Mesothelial cell of epicardium (in vitro differentiated cells): Measurements from ENCODE around the gene TMPRSS13. TPM values are rescaled to one million over a fixed set of nuclear protein-coding genes. Genes with fewer than 3 reads are reported as not detected.

Source experiments
- DNase-seq, 2 experiments: peaks; one replicate each; pipeline ENCODE4 v3.0.0; 2021; ENCODE audit warnings: low spot score in 2 of 2; ENCODE audit not compliant: unreplicated experiment in 2 of 2
- H3K27ac Mint-ChIP-seq: 2 replicates; pipeline ENCODE4 v1.8.0; 2021; ENCODE audit warnings: mixed read lengths
- H3K27me3 Mint-ChIP-seq: 2 replicates; pipeline ENCODE4 v1.8.0; 2021; ENCODE audit warnings: low read depth, mixed read lengths
- H3K36me3 Mint-ChIP-seq: 2 replicates; pipeline ENCODE4 v1.8.0; 2021; ENCODE audit warnings: mixed read lengths
- H3K4me1 Mint-ChIP-seq: 2 replicates; pipeline ENCODE4 v1.8.0; 2021; ENCODE audit warnings: mixed read lengths
- H3K4me3 Mint-ChIP-seq: 2 replicates; pipeline ENCODE4 v1.8.0; 2021; ENCODE audit warnings: mild to moderate bottlenecking, moderate library complexity, mixed read lengths
- H3K9me3 Mint-ChIP-seq: 2 replicates; pipeline ENCODE4 v1.8.0; 2021; ENCODE audit warnings: mixed read lengths
- CTCF ChIP-seq: fragments of 200-600 bp; sonication (generic); IDR thresholded peaks from one replicate; pipeline ENCODE4 v1.5.0; 2021; ENCODE audit warnings: antibody characterized with exemption; ENCODE audit not compliant: unreplicated experiment
- total RNA-seq: library from RNA; stranded (reverse); gene quantifications from 3 replicates; pipeline ENCODE4 v1.2.1, GENCODE V29; 2021

The TMPRSS13 gene
- total RNA-seq, 1 donor from 2014 or later = 10.4 TPM

GRCh38 chr11:117900121-117900648 is 29.0 kb downstream of the TMPRSS13 start:
- DNase-seq = no peak
- Mint-ChIP-seq H3K9me3 (peaks cover 10% of the 10 kb centered on the region), H3K36me3 (no peaks in the 10 kb centered on the region), H3K4me1 (no peaks in the 10 kb centered on the region), H3K27me3 (no peaks in the 10 kb centered on the region), H3K4me3 (no peak overlapping the region), H3K27ac (no peak overlapping the region)
- no peak for TF ChIP-seq CTCF

- H3K27ac Mint-ChIP-seq = no peak overlapping the region
- H3K27me3 Mint-ChIP-seq = no peaks in the 10 kb centered on the region
- DNase-seq = peak in 1 of 2 experiments; percentile 33
- no peaks in the 10 kb centered on the region for H3K36me3 Mint-ChIP-seq
- no peak overlapping the region for H3K4me3 Mint-ChIP-seq
- TF ChIP-seq CTCF = no peak
- peaks cover 21% of the 10 kb centered on the region for H3K9me3 Mint-ChIP-seq
- H3K4me1 Mint-ChIP-seq = no peaks in the 10 kb centered on the region
These were observed 31.1 kb downstream of the TMPRSS13 start for GRCh38 chr11:117898059-117898458.

GRCh38 chr11:117892651-117893050 is 36.6 kb downstream of the TMPRSS13 start:
- Mint-ChIP-seq H3K36me3 (peaks cover 3% of the 10 kb centered on the region), H3K27ac (no peak overlapping the region), H3K9me3 (peaks cover 36% of the 10 kb centered on the region), H3K4me1 (peaks cover 7% of the 10 kb centered on the region), H3K27me3 (no peaks in the 10 kb centered on the region), H3K4me3 (no peak overlapping the region)
- no peak for DNase-seq
- no peak for TF ChIP-seq CTCF

GRCh38 chr11:117891362-117891761 is 37.8 kb downstream of the TMPRSS13 start:
- Mint-ChIP-seq H3K9me3 (peaks cover 34% of the 10 kb centered on the region), H3K36me3 (peaks cover 3% of the 10 kb centered on the region), H3K27me3 (no peaks in the 10 kb centered on the region), H3K4me3 (no peak overlapping the region), H3K4me1 (peaks cover 12% of the 10 kb centered on the region), H3K27ac (no peak overlapping the region)
- no peak for DNase-seq
- no peak for TF ChIP-seq CTCF

GRCh38 chr11:117888139-117888566 is 41.0 kb downstream of the TMPRSS13 start:
- TF ChIP-seq CTCF = no peak
- no peak overlapping the region for H3K27ac Mint-ChIP-seq
- H3K9me3 Mint-ChIP-seq = peaks cover 16% of the 10 kb centered on the region
- H3K4me1 Mint-ChIP-seq = peaks cover 40% of the 10 kb centered on the region
- no peaks in the 10 kb centered on the region for H3K27me3 Mint-ChIP-seq
- DNase-seq = peak in 1 of 2 experiments; percentile 29
- no peak overlapping the region for H3K4me3 Mint-ChIP-seq
- H3K36me3 Mint-ChIP-seq = peaks cover 3% of the 10 kb centered on the region
